Fibroblast of pulmonary artery (primary cell): Measurements from ENCODE around the gene VPS52.
A peak's percentile ranks its signal among the peaks of the same experiment; 100 is the strongest.

Experiments used
- DNase-seq: peaks from one replicate; pipeline ENCODE4 v3.0.0-alpha.2; 2010; ENCODE audit warnings: low read depth
- H3K4me3 ChIP-seq: replicated peaks from 2 replicates; pipeline ENCODE4 v1.5.1; 2011; ENCODE audit warnings: low read depth, mild to moderate bottlenecking, control low read depth, low read length, moderate library complexity
- TF ChIP-seq, protein P1 (sequence below): IDR thresholded peaks from 2 replicates; pipeline ENCODE4 v1.5.1; 2011; ENCODE audit warnings: mild to moderate bottlenecking, control low read depth, low read length, inconsistent platforms; ENCODE audit errors: missing control alignments

Gene VPS52

DNA sequence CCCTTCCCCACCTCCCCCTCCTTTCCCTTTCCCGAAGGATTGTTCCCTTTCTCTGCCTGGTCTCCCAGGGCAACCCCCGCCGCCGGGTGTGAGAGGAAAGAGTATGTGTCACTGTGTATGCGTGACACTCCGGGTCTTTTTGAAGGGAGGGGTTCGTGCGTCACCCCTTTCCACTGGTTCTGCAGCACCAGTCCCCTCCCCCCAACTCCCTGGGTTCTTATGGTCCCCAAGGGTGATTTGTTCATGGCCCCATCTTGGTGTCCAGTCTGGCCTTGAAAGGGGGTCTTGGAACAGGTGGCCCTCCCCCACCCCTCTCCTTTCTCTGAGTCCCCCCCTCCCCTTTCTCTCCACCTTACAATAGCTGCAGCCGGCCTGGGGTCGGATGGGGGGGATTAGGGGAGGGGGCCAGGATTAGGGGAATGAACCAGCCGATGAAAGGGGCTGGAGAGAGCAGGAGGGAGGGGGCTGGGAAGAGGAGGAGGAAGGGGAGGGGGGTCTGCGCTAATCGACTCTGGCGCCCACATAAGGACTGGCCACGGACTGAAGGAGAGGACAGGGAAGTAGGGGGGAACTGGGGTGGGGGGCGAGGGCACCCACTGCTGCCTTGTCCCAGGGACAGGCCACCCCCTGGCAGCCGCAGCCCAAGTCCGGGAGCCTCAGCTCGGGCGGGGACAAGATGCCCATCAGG is 64.7 kb downstream of the VPS52 start:
- DNase-seq, result peak; percentile 25
- H3K4me3 ChIP-seq, result peak overlapping the region; percentile 89
- TF ChIP-seq, protein P1, sequence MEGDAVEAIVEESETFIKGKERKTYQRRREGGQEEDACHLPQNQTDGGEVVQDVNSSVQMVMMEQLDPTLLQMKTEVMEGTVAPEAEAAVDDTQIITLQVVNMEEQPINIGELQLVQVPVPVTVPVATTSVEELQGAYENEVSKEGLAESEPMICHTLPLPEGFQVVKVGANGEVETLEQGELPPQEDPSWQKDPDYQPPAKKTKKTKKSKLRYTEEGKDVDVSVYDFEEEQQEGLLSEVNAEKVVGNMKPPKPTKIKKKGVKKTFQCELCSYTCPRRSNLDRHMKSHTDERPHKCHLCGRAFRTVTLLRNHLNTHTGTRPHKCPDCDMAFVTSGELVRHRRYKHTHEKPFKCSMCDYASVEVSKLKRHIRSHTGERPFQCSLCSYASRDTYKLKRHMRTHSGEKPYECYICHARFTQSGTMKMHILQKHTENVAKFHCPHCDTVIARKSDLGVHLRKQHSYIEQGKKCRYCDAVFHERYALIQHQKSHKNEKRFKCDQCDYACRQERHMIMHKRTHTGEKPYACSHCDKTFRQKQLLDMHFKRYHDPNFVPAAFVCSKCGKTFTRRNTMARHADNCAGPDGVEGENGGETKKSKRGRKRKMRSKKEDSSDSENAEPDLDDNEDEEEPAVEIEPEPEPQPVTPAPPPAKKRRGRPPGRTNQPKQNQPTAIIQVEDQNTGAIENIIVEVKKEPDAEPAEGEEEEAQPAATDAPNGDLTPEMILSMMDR, result no peak

DNA sequence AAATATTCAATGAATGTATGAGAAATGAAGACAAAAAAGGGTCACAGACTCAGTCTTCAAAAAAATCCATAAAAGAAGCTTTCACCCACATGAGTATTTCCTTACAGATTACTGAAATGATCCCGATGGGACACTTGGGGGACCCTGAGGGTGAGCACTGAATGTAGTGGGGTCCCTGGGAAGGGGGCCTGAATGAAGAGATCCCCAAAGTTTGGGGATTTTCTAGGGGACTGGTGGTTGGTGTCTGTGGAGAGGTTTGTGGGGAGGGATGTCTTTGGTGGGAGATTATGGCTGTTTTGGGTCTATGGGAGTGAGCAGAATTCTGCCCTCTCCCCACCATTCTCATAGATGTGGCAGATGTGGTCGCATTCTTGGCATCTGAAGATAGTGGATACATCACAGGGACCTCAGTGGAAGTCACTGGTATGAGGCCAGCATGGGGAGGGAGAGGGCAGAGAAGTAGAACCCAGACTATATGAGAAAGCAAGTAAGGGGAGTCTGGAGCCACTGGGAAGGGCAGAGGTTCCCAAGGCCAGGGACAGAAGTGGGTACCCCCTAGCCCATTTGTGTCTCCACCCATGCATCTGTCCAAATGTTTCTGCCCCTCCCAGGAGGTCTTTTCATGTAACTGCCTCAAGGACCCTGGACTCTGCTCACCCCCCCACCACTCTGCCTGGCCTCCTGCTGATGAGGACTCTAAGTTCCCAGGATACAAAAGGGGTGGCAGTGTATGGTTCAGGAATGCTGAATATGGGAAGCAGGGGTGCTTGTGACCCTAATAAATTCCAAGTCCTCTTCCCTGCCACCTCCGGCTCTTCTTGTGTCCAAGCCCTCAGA is 65.4 kb downstream of the VPS52 start:
- TF ChIP-seq, protein P1, result no peak
- no peak overlapping the region for H3K4me3 ChIP-seq
- DNase-seq, result no peak

DNA sequence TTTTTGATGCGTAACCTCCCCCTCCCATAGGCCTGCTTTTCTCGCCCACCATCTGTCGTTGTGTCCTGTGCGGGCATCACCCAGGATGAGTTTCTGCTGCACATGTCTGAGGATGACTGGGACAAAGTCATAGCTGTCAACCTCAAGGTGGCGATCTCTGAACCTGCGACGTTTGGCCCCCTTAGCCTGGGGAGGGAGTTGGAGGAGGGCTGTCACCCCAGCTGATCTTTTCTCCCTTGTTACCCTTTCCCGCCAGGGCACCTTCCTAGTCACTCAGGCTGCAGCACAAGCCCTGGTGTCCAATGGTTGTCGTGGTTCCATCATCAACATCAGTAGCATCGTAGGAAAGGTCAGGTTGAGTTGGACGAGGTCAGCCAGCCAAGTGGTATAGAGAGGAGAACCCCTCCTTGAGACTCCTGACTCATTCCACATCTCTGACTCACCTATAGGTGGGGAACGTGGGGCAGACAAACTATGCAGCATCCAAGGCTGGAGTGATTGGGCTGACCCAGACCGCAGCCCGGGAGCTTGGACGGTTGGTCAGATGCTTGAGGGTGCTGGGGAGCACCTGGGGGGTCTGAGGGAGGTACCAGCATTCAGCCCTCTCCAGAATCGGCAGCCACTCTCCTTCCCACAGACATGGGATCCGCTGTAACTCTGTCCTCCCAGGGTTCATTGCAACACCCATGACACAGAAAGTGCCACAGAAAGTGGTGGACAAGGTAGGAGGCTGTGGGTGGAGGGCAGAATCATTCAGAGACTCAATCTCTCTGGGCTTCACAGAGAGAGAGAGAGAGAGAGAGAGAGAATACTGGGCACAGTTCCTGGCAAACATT is 66.3 kb downstream of the VPS52 start:
- TF ChIP-seq, protein P1, result peak; percentile 1
- H3K4me3 ChIP-seq, result peak overlapping the region; percentile 75
- DNase-seq, result no peak

DNA sequence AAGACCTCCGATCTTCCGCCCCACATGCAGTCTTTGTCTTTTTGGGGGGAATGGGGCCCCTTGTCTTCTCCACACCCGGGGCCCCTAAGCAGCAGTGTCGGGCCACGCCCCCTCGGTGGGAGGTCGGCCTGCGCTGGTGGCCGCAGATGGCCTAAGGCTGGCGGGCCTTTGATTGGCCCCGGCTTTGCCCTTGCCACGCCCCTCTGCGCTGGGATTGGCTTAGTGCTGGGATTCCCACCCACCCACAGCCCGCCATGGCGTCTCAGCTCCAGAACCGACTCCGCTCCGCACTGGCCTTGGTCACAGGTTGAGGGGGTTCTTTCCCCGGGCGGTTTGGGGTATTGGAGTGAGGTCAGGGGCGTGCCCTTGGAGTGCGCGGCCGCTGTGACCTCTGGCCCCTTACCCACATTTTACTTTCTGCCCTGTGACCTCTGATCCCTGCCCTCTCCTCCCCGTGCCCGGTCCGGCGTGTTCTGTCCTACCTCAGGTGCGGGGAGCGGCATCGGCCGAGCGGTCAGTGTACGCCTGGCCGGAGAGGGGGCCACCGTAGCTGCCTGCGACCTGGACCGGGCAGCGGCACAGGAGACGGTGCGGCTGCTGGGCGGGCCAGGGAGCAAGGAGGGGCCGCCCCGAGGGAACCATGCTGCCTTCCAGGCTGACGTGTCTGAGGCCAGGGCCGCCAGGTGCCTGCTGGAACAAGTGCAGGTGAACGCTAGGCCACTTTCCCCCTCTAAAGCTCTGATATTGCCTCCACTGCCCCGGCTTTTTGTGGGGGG is 67.1 kb downstream of the VPS52 start, which contains the start of gene HSD17B8:
HSD17B8 (plus strand) TSS at position 241 of the 776 bp plus-strand sequence; CDS start at position 255, 14 bp downstream.
- TF ChIP-seq, protein P1, result no peak
- H3K4me3 ChIP-seq, result peak within 1 kb of the TSS; percentile 75
- peak; percentile 88 for DNase-seq

DNA sequence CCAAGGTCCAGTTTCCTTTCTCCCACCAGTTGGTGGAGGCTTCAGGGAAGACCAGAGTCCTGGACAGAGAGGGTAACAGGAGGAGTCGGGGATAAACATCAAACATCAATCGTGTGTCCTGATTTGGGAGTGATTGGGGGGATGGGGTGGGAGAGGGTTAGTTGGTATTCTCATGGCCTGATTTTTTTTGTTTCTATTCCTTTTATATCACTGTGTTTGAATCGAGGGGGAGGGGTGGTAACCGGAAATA is 67.6 kb downstream of the VPS52 start:
- no peak for DNase-seq
- no peak overlapping the region for H3K4me3 ChIP-seq
- TF ChIP-seq, protein P1, result no peak

DNA sequence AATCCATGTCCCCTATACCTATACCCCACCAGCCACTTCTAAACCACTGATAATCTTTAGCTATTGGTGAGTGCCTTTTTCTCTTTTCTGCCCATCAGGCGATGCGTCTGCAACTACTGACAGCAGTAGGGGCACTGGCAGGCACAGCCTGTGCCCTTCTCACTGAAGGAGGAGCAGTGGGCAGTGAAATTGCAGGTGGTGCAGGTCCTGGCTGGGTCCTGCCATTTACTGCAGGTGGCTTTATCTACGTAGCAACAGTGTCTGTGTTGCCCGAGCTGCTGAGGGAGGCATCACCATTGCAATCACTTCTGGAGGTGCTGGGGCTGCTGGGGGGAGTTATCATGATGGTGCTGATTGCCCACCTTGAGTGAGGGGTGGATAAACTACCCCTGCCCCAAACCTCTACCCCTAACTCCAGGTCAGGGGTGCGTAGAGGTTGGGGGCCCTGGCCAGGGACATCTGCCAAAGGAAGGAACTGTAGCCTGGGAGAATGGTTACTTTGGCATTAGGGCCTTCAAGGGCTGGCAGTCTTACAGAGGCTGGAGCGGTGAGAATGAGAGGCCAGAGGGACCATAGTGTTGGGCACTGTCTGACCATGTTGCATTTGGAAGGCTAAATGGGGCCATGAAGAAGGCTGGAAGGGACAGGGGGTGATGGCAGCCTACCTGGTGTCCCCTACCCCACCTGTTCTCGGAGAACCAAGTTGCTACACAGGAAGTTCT is 68.1 kb downstream of the VPS52 start:
- no peak for DNase-seq
- TF ChIP-seq, protein P1, result no peak
- no peak overlapping the region for H3K4me3 ChIP-seq
